K562 (cell line): ENCODE results near the gene CGREF1. TPM values are rescaled to one million over a fixed set of nuclear protein-coding genes. Genes with fewer than 3 reads are reported as not detected.

ENCODE experiments used
- ATAC-seq: fragments of 200-7000 bp; cut with Tn5 transposase; 3 replicates; pipeline ENCODE4 v1.9.1; 2020; ENCODE audit warnings: moderate library complexity
- BruUV-seq: library from RNA; stranded (reverse); fragments of 400-500 nt; replicated peaks from 2 replicates; lab custom pipeline; 2021; lab: Mats Ljungman, UMichigan
- CTCF ChIA-PET: fragments of 300-600 bp; formaldehyde crosslinking; extraction: SDS; loops from one replicate; lab custom pipeline; 2021; ENCODE audit warnings: low intra/inter-chr PET ratio; lab: Yijun Ruan, JAX
- POLR2A ChIA-PET: fragments of 300-600, 350-650 bp; sonication (Branson Sonifier 250); formaldehyde crosslinking; extraction: SDS; loops from one replicate; lab custom pipeline; 2021; ENCODE audit warnings: antibody characterized with exemption, inconsistent platforms; lab: Yijun Ruan, JAX
- DNase-seq, 4 experiments: peaks; one replicate each; pipeline versions ENCODE4 v3.0.0 to v3.0.0-alpha.2; 2011 to 2018; ENCODE audit warnings: low spot score in 3 of 4, mixed read lengths in 3 of 4; ENCODE audit errors: extremely low read depth in 1 of 4
- FAIRE-seq: peaks from 2 replicates; lab custom pipeline; 2011; peaks lifted over from hg19 to GRCh38; lab: Jason Lieb, UNC
- H2AFZ ChIP-seq: 2 replicates; pipeline ENCODE4 v1.6.0; 2011; ENCODE audit warnings: low read depth, low read length, control low read depth, inconsistent platforms
- H3K27ac ChIP-seq: fragments of 200-600 bp; 3 replicates; pipeline ENCODE4 v1.8.0; 2011; ENCODE audit warnings: low read depth, mild to moderate bottlenecking, control low read depth, inconsistent platforms, low read length, moderate library complexity, mixed read lengths; ENCODE audit errors: extremely low read depth
- H3K27me3 ChIP-seq, 2 experiments: fragments of 300-600 bp in 1 of 2; 2 replicates in 1 of 2; 3 replicates in 1 of 2; pipeline versions ENCODE4 v1.6.0 to v1.8.0; 2011; ENCODE audit warnings: inconsistent platforms in 2 of 2, low read length in 2 of 2, mild to moderate bottlenecking in 1 of 2, mixed read lengths in 1 of 2, moderate library complexity in 1 of 2; ENCODE audit not compliant: control insufficient read depth in 2 of 2, insufficient read depth in 2 of 2
- H3K36me3 ChIP-seq: fragments of 300-600 bp; 3 replicates; pipeline ENCODE4 v1.8.0; 2011; ENCODE audit warnings: mild to moderate bottlenecking, low read length, inconsistent platforms; ENCODE audit not compliant: control insufficient read depth, insufficient read depth
- H3K4me1 ChIP-seq, 2 experiments: fragments of 200-600 bp in 1 of 2; replicated peaks in 1 of 2; 2 replicates in 1 of 2; 3 replicates in 1 of 2; pipeline versions ENCODE4 v1.5.1 to v1.8.0; 2011; ENCODE audit warnings: inconsistent platforms in 2 of 2, low read length in 2 of 2, mild to moderate bottlenecking in 1 of 2, mixed read lengths in 1 of 2, moderate library complexity in 1 of 2; ENCODE audit not compliant: control insufficient read depth in 2 of 2, insufficient read depth in 2 of 2
- H3K4me2 ChIP-seq: 2 replicates; pipeline ENCODE4 v1.6.1; 2011; ENCODE audit warnings: low read length, control low read depth, inconsistent platforms, mixed read lengths; ENCODE audit not compliant: insufficient read depth
- H3K4me3 ChIP-seq: fragments of 200-600 bp; sonication (generic), shearing (Covaris generic); 2 replicates; pipeline ENCODE4 v1.5.1; 2016; ENCODE audit warnings: control low read depth, inconsistent platforms
- H3K79me2 ChIP-seq: fragments of 200-600 bp; 3 replicates; pipeline ENCODE4 v1.8.0; 2011; ENCODE audit warnings: low read length, inconsistent platforms; ENCODE audit not compliant: control insufficient read depth, insufficient read depth
- H3K9ac ChIP-seq, 2 experiments: 2 replicates each; pipeline versions ENCODE4 v1.6.0 to v1.6.1; 2011; ENCODE audit warnings: low read depth in 2 of 2, low read length in 2 of 2, control low read depth in 1 of 2, inconsistent platforms in 1 of 2, mild to moderate bottlenecking in 1 of 2, mixed read lengths in 1 of 2; ENCODE audit not compliant: insufficient read depth in 1 of 2
- H3K9me1 ChIP-seq: one replicate; pipeline ENCODE4 v1.6.0; 2011; ENCODE audit warnings: inconsistent platforms, mild to moderate bottlenecking, low read length, moderate library complexity; ENCODE audit not compliant: control insufficient read depth, insufficient read depth
- H3K9me3 ChIP-seq: replicated peaks from 2 replicates; pipeline ENCODE4 v1.5.1; 2011; ENCODE audit warnings: low read depth, low read length, inconsistent platforms; ENCODE audit not compliant: control insufficient read depth, insufficient read depth
- H4K20me1 ChIP-seq: replicated peaks from 2 replicates; pipeline ENCODE4 v1.6.1; 2011; ENCODE audit warnings: low read length, inconsistent platforms, mixed read lengths; ENCODE audit not compliant: control insufficient read depth, insufficient read depth
- CEBPG ChIP-seq, 3 experiments: fragments of 200-800 bp in 1 of 3; sonication (Bioruptor generic) in 1 of 3; sonication (generic) in 1 of 3; formaldehyde crosslinking in 1 of 3; IDR thresholded peaks in 2 of 3; conservative IDR thresholded peaks in 1 of 3; 2 replicates each; pipeline versions ENCODE4 v1.6.1 to v1.8.0; 2016 to 2022; ENCODE audit warnings: missing compliant biosample characterization in 2 of 3, missing genetic modification characterization in 2 of 3, mild to moderate bottlenecking in 1 of 3, missing genetic modification reagents in 1 of 3
- KAT8 ChIP-seq: fragments of 450-650 bp; IDR thresholded peaks from 2 replicates; pipeline ENCODE4 v1.6.1; 2016; ENCODE audit warnings: low read depth, mild to moderate bottlenecking
- PURB ChIP-seq: sonication (generic); formaldehyde crosslinking; IDR thresholded peaks from 2 replicates; pipeline ENCODE4 v1.9.0; 2021; ENCODE audit warnings: low read depth, mild to moderate bottlenecking, missing genetic modification reagents
- SP1 ChIP-seq: sonication (generic); formaldehyde crosslinking; IDR thresholded peaks from 2 replicates; pipeline ENCODE4 v1.8.1; 2022; ENCODE audit warnings: mild to moderate bottlenecking, missing genetic modification reagents
- TOE1 ChIP-seq, 2 experiments: fragments of 450-650 bp in 1 of 2; sonication (generic) in 1 of 2; formaldehyde crosslinking in 1 of 2; IDR thresholded peaks; 2 replicates each; pipeline versions ENCODE4 v1.7.1 to v1.8.0; 2016 to 2022; ENCODE audit warnings: borderline replicate concordance in 2 of 2, mild to moderate bottlenecking in 2 of 2, antibody characterized with exemption in 1 of 2, inconsistent platforms in 1 of 2, low read depth in 1 of 2, missing genetic modification reagents in 1 of 2, moderate library complexity in 1 of 2
- ZBTB9 ChIP-seq: fragments of 450-650 bp; formaldehyde crosslinking; IDR thresholded peaks from 2 replicates; pipeline ENCODE4 v1.4.0; 2020; ENCODE audit warnings: mild to moderate bottlenecking, moderate library complexity
- WGBS: fragments of 100-300 bp; shearing (Covaris generic); methylation state at CpG from one replicate; pipeline ENCODE4 v1.1.6; 2016; ENCODE audit warnings: low coverage, mixed read lengths; ENCODE audit not compliant: insufficient coverage; ENCODE audit errors: missing lambda C conversion rate; 5-methylcytosine and 5-hydroxymethylcytosine counted together
- in situ Hi-C: fragments of 300-500 bp; cut with MboI; formaldehyde crosslinking; loops from 4 replicates; pipeline ENCODE4 v1.15.0; 2018; ENCODE audit warnings: inconsistent platforms, mixed read lengths
- intact Hi-C: fragments of 100-400 bp; cut with micrococcal nuclease; formaldehyde crosslinking; loops from 2 replicates; pipeline ENCODE4 v1.14.2; 2022
- polyA plus RNA-seq, 8 experiments: library from polyadenylated mRNA; depleted of rRNA in 4 of 8; stranded (reverse) in 5 of 8; unstranded in 3 of 8; fragments of >200 nt; fragmentation: Nextera tagmentation in 2 of 8; fragmentation: Illumina TruSeq in 1 of 8; extraction: Ambion mirVana in 2 of 8; extraction: Trizol in 1 of 8; gene quantifications; 2 replicates each; pipeline versions ENCODE4 v1.2.1 to v1.2.3, GENCODE V29; 2011 to 2014; ENCODE audit warnings: inconsistent platforms in 1 of 8, missing spikeins in 1 of 8
- total RNA-seq, 7 experiments: library from RNA; depleted of rRNA in 6 of 7; stranded (reverse); fragments of >200 nt in 6 of 7; fragmentation: Illumina TruSeq in 2 of 7; extraction: Trizol in 2 of 7; gene quantifications; 2 replicates each; pipeline versions ENCODE4 v1.2.1 to v1.2.3, GENCODE V29; 2011 to 2021; ENCODE audit warnings: low replicate concordance in 1 of 7
- TF ChIP-seq, protein P1 (sequence below), 2 experiments: fragments of 450-650 bp; IDR thresholded peaks; 2 replicates each; pipeline ENCODE4 v1.6.1; 2016

Gene CGREF1
- total and polyA plus RNA-seq, 9 of the 15 experiments (the other 6 are each of a cell fraction or from before 2014, with no cell fraction given): 0.07 to 0.50 (median 0.37) TPM

- peak overlapping the region in 1 of 2 experiments; percentile 54; a peak in 2 of 4 replicates for H3K9ac ChIP-seq
- no peaks in the 10 kb centered on the region; the same call in 1 of the 2 replicates for H4K20me1 ChIP-seq
- H2AFZ ChIP-seq: no peak overlapping the region
- peaks cover 28 to 36% of the 10 kb centered on the region in 2 experiments; a peak in 4 of 5 replicates for H3K4me1 ChIP-seq
- no peak overlapping the region for H3K27ac ChIP-seq
- in situ Hi-C loops: no loop called here
- H3K9me1 ChIP-seq: no peaks in the 10 kb centered on the region
- intact Hi-C loops: no loop called here
- FAIRE-seq: no peak
- POLR2A ChIA-PET: interaction anchor here (0.8 to 10.5 kb wide), 3 partner anchors 7 to 25 kb away, joined by 3 to 112 read pairs (median 24); partner anchors contain the start of gene EMILIN1
- 0 out of 3 replicates have a peak, but pooled peaks cover 5% of the 10 kb centered on the region for H3K79me2 ChIP-seq
- H3K36me3 ChIP-seq: peaks cover 54% of the 10 kb centered on the region
- H3K4me3 ChIP-seq: no peak overlapping the region
- H3K9me3 ChIP-seq: no peaks in the 10 kb centered on the region
- H3K27me3 ChIP-seq: no peaks in the 10 kb centered on the region
- CTCF ChIA-PET: no interaction called here
- no peak overlapping the region for H3K4me2 ChIP-seq
- 77% methylated on average over 11 of the region's 11 CpGs for WGBS
- no peak for ATAC-seq
- BruUV-seq: no TSS peak
- DNase-seq: no peak
- TF ChIP-seq KAT8: no peak
- TF ChIP-seq CEBPG (CRISPR knock-in tag; IDR thresholded peaks at IDR 0.05): 0 out of 2 replicates have a peak, but pooled peaks have one; percentile 9
- no peak for TF ChIP-seq CEBPG (tag; conservative IDR thresholded peaks at IDR 0.05 in 1 of 2, IDR thresholded peaks at IDR 0.05 in 1 of 2)
- TF ChIP-seq PURB (CRISPR knock-in tag): no peak
- TF ChIP-seq SP1: 0 out of 2 replicates have a peak, but pooled peaks have one; percentile 21
- TF ChIP-seq, protein P1, sequence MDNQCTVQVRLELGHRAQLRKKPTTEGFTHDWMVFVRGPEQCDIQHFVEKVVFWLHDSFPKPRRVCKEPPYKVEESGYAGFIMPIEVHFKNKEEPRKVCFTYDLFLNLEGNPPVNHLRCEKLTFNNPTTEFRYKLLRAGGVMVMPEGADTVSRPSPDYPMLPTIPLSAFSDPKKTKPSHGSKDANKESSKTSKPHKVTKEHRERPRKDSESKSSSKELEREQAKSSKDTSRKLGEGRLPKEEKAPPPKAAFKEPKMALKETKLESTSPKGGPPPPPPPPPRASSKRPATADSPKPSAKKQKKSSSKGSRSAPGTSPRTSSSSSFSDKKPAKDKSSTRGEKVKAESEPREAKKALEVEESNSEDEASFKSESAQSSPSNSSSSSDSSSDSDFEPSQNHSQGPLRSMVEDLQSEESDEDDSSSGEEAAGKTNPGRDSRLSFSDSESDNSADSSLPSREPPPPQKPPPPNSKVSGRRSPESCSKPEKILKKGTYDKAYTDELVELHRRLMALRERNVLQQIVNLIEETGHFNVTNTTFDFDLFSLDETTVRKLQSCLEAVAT (IDR thresholded peaks at IDR 0.05): no peak
- no peak for TF ChIP-seq ZBTB9 (CRISPR knock-in tag)
- TF ChIP-seq TOE1 (IDR thresholded peaks at IDR 0.05; ENCODE audit: borderline replicate concordance): no peak
- TF ChIP-seq TOE1 (CRISPR knock-in tag; IDR thresholded peaks at IDR 0.05; ENCODE audit: borderline replicate concordance, low read depth): no peak
- TF ChIP-seq, all 486 proteins: peak for 2
Observed at GRCh38 chr2:27053321-27053720, 65.6 kb downstream of the CGREF1 start.
